ENCODE data around the gene SRSF3.

- TF ChIP-seq CTCF (IDR thresholded peaks at IDR 0.05) (no peak), EZH2 (IDR thresholded peaks at IDR 0.05; ENCODE audit: borderline replicate concordance, insufficient read depth, low read depth, low read length, poor library complexity, severe bottlenecking) (no peak)
These were observed 56.8 kb downstream of the SRSF3 start for GRCh38 chr6:36650848-36651478.

Measured in B cell (primary cell).